Measurements from ENCODE around the gene MELK.
"Not testable (repeated sequence)": the region's sequence is repeated elsewhere in the genome, so short reads cannot be mapped to it uniquely, and the experiment has no call there.

GRCh38 chr9:36562801-36563200 is 9.9 kb upstream of the MELK start:
- TF ChIP-seq POLR2AphosphoS5, CTCF, POLR2A (IDR thresholded peaks at IDR 0.05): not testable (repeated sequence)
